ENCODE data around the gene STT3B.

DNA sequence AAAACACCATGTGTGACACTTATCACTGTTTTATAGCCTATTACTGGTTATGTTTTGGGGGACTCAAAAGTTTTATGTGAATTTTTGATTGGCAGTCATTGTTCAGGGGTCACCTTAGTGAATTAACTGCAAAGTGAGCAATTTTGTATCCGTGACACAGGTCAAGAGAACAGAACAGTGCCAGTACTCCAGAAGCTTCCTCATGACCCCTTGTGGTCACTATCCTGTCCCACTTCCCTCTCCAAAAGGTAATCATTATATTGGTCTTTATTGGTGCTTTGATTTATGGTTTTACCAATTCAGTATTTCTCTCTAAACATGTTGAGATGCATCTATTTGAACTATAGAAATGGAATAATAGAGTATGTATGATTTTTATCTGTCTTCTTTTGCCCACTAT is 107.1 kb downstream of the STT3B start:
- TF ChIP-seq MXI1 (IDR thresholded peaks at IDR 0.05; ENCODE audit: borderline replicate concordance, low read depth, low read length) = no peak
- no peak for TF ChIP-seq CTCF (conservative IDR thresholded peaks at IDR 0.05; ENCODE audit: low read depth, low read length)
- no peak for TF ChIP-seq POLR2A (IDR thresholded peaks at IDR 0.05; ENCODE audit: low read depth, low read length)
- no peak for TF ChIP-seq BHLHE40 (IDR thresholded peaks at IDR 0.05; ENCODE audit: low read depth, low read length)
- TF ChIP-seq USF2 (IDR thresholded peaks at IDR 0.05; ENCODE audit: low read depth, low read length) = no peak
- no peak for TF ChIP-seq RAD21 (IDR thresholded peaks at IDR 0.05; ENCODE audit: low read length)
- TF ChIP-seq RCOR1 (IDR thresholded peaks at IDR 0.05; ENCODE audit: insufficient replicate concordance, low read length) = no peak
- TF ChIP-seq CEBPB (IDR thresholded peaks at IDR 0.05; ENCODE audit: low read depth, low read length) = no peak
